AG04450 (cell line): ENCODE results near the gene PARP9. TPM values are rescaled to one million over a fixed set of nuclear protein-coding genes. Genes with fewer than 3 reads are reported as not detected.

ENCODE experiments used
- CTCF ChIA-PET: fragments of 300-600, 350-600 bp; formaldehyde crosslinking; extraction: SDS; loops from one replicate; lab custom pipeline; 2022; ENCODE audit warnings: antibody characterized with exemption, inconsistent platforms; lab: Charles Lee
- POLR2A ChIA-PET: fragments of 350-600 bp; formaldehyde crosslinking; extraction: SDS; loops from one replicate; lab custom pipeline; 2021; ENCODE audit warnings: antibody characterized with exemption, inconsistent platforms; lab: Yijun Ruan, JAX
- DNase-seq: peaks from one replicate; pipeline ENCODE4 v3.0.0-alpha.2; 2011; ENCODE audit warnings: low read depth, low spot score
- H3K27ac ChIP-seq: one replicate; pipeline ENCODE4 v1.5.1; 2012; ENCODE audit warnings: low read depth, low read length, control low read depth
- H3K27me3 ChIP-seq: one replicate; pipeline ENCODE4 v1.6.0; 2012; ENCODE audit warnings: low read length; ENCODE audit not compliant: control insufficient read depth, insufficient read depth
- H3K4me3 ChIP-seq: 2 replicates; pipeline ENCODE4 v1.5.1; 2011; ENCODE audit warnings: mild to moderate bottlenecking, low read depth, low read length, control low read depth
- H3K9me3 ChIP-seq: 2 replicates; pipeline ENCODE4 v1.5.1; 2012; ENCODE audit warnings: low read length; ENCODE audit not compliant: control insufficient read depth, insufficient read depth
- polyA plus RNA-seq: library from polyadenylated mRNA; depleted of rRNA; stranded (reverse); fragments of >200 nt; gene quantifications from 2 replicates; pipeline ENCODE4 v1.2.3, GENCODE V29; 2011
- TF ChIP-seq, protein P1 (sequence below): IDR thresholded peaks from 2 replicates; pipeline ENCODE4 v1.5.1; 2011; ENCODE audit warnings: low read depth, low read length, control low read depth, inconsistent platforms

The PARP9 gene
- polyA plus RNA-seq, 1 experiment = 24.4 TPM

DNA sequence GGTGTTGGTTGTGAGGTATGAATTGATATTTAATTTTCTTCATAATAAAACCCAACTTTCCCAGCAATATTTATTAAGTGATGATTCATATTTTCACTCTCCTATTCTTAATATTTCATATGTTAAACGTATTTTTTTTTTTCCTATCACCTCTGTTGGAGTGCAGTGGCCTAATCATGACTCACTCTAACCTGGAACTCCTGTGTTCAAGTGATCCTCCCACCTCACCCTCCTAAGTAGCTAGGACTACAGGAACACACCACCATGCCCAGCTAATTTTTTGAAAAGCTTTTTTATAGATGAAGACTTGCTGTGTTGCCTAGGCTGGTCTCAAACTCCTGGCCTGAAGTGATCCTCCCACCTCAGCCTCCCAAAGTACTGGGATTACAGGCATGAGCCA lies 22.0 kb upstream of the PARP9 start:
- ChIA-PET CTCF (no interaction called here), POLR2A (no interaction called here)
- DNase-seq = no peak
- Histone ChIP-seq H3K9me3 (peaks cover 4% of the 10 kb centered on the region; the same call in 1 of the 2 replicates), H3K27me3 (no peaks in the 10 kb centered on the region), H3K4me3 (no peak overlapping the region), H3K27ac (no peak overlapping the region)
- TF ChIP-seq, protein P1, sequence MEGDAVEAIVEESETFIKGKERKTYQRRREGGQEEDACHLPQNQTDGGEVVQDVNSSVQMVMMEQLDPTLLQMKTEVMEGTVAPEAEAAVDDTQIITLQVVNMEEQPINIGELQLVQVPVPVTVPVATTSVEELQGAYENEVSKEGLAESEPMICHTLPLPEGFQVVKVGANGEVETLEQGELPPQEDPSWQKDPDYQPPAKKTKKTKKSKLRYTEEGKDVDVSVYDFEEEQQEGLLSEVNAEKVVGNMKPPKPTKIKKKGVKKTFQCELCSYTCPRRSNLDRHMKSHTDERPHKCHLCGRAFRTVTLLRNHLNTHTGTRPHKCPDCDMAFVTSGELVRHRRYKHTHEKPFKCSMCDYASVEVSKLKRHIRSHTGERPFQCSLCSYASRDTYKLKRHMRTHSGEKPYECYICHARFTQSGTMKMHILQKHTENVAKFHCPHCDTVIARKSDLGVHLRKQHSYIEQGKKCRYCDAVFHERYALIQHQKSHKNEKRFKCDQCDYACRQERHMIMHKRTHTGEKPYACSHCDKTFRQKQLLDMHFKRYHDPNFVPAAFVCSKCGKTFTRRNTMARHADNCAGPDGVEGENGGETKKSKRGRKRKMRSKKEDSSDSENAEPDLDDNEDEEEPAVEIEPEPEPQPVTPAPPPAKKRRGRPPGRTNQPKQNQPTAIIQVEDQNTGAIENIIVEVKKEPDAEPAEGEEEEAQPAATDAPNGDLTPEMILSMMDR = no peak

DNA sequence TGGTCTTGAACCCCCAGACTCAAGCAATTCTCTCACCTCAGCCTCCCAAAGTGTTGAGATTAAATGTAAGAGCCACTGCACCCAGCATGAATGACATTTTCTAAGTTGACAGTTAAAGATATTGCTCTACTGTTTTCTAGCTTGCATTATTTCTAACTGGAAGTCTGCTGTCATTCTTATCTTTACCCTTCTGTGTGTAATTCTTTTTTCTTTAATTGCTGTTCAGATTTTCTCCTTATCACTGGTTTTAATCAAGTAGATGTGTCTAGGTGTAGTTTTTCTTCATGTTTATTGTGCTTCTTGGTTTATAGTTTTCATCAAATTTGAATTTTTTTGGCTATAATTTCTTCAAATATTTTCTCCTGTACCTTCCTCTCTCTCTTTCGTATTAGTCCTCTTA lies 18.3 kb upstream of the PARP9 start:
- TF ChIP-seq, protein P1 = no peak
- Histone ChIP-seq H3K27ac (no peak overlapping the region), H3K4me3 (no peak overlapping the region), H3K27me3 (no peaks in the 10 kb centered on the region), H3K9me3 (peaks cover 4% of the 10 kb centered on the region)
- CTCF ChIA-PET = interaction anchor here (1.4 kb wide), 1 partner anchor 97 kb away, joined by 4 read pairs; no protein-coding TSS in a partner anchor
- POLR2A ChIA-PET = no interaction called here
- DNase-seq = no peak

DNA sequence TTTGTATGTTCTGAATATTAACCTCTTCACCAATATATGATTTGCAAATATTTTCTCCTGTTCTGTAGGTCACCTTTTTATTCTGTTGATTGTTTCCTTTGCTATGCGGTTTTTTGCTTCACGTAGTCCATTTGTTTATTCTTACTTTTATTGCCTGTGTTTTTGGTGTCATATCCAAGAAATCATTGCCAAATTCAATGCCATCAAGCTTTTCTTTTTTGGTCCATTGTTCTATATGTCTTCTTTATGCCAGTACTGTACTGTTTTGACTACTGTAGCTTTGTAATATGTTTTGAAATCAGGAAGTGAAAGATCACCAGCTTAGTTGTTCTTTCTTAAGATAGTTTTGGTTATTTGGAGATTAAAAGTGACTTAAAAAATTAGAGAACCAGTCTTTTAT lies 17.5 kb upstream of the PARP9 start:
- TF ChIP-seq, protein P1 = no peak
- DNase-seq = no peak
- Histone ChIP-seq H3K27me3 (no peaks in the 10 kb centered on the region), H3K27ac (no peak overlapping the region), H3K4me3 (no peak overlapping the region), H3K9me3 (peaks cover 4% of the 10 kb centered on the region)
- CTCF ChIA-PET = interaction anchor here (1.4 kb wide), 1 partner anchor 98 kb away, joined by 4 read pairs; no protein-coding TSS in a partner anchor
- POLR2A ChIA-PET = no interaction called here

DNA sequence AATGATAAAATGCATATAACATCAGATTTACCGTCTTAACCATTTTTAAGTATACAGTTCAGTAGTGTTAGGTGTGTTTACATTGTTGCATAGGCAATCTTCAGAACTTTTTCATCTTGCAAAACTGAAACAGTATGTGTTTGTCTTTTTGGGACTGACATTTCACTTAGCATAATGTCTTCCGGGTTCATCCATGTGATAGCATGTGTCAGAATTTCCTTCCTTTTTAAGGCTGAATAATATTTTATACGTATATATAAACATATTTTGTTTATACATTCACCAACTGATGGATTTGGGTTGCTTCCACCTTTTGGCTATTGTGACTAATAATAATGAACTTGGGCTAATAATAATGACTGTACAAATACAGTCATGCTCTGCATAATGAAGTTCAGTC lies 16.4 kb upstream of the PARP9 start:
- peaks cover 4% of the 10 kb centered on the region for H3K9me3 ChIP-seq
- no peak overlapping the region for H3K4me3 ChIP-seq
- H3K27me3 ChIP-seq = no peaks in the 10 kb centered on the region
- TF ChIP-seq, protein P1 = no peak
- DNase-seq = no peak
- POLR2A ChIA-PET = no interaction called here
- CTCF ChIA-PET = no interaction called here
- H3K27ac ChIP-seq = no peak overlapping the region

DNA sequence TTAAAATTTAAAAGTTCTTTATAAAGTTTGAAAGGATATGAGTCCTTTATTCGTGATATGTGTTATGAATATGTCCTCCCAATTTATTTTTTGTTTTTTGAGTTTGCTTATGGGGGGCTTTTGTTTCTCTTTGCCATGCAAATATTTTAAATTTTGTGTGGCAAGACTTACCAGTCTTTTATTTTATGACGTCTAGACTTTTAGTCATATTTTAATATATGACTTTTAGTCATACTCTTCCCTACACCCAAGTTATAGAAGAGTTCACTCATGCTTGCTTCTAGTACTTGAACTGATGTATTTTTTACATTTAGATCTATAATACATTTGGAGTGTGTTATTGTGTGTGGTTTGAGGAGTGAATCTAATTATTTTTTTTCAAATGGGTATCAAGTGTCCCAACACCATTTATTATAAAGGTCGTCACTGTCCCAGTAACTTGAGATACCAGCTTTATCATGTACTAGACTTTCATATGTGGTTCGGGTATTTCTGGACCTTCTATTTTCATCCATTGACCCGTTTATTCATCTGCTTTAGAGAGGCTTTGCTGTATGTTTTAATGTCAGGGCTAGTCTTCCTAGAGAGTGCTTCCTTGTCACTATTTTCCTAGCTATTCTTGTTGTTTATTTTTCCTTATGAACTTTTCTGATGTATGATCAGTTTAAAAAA lies 14.1 kb upstream of the PARP9 start:
- ChIA-PET CTCF (interaction anchor here (0.6 to 1.2 kb wide), 2 partner anchors 33 to 118 kb away, joined by 3 read pairs; no protein-coding TSS in a partner anchor), POLR2A (no interaction called here)
- TF ChIP-seq, protein P1 = no peak
- Histone ChIP-seq H3K27ac (no peak overlapping the region), H3K9me3 (peaks cover 4% of the 10 kb centered on the region), H3K4me3 (peak overlapping the region; percentile 56), H3K27me3 (no peaks in the 10 kb centered on the region)
- no peak for DNase-seq
